NAMALWA (cell line): Measurements from ENCODE around the gene ADCYAP1R1.
A peak's percentile ranks its signal among the peaks of the same experiment; 100 is the strongest.

Experiments used
- DNase-seq: peaks from one replicate; pipeline ENCODE4 v3.0.0-alpha.2; 2015; ENCODE audit warnings: low spot score

Gene ADCYAP1R1

DNA sequence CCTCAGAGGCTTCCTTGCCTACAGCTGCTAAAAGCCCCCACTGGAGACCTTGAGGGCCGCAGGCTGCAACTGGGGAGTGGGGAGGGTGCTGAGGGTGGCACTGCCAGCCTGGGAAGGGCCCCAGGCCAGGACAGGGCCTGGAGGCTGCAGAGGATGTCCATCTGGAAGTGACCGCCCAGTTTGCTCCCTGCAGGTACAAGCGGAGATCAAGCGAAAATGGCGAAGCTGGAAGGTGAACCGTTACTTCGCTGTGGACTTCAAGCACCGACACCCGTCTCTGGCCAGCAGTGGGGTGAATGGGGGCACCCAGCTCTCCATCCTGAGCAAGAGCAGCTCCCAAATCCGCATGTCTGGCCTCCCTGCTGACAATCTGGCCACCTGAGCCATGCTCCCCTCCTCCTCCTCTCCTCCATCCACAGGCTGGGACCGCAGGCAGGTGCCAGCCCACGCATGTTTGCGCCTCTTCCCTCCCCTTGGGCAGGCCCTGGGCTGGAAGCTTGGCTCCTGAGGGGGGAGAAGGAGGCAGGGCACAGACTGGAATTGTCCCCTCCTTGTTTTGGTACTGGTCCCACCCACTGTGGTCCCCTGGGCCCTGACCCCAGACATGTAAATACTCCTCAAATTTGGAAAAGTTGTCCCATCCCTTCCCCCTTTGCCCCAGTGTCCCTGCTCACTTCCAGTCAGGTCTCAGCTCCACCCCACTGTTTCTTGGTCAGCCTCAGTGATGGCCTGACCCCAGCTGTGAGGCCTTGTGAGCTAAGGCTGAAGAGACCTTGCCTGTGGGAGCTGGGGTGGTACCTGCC, 54.4 kb downstream of the ADCYAP1R1 start:
- DNase-seq: no peak

DNA sequence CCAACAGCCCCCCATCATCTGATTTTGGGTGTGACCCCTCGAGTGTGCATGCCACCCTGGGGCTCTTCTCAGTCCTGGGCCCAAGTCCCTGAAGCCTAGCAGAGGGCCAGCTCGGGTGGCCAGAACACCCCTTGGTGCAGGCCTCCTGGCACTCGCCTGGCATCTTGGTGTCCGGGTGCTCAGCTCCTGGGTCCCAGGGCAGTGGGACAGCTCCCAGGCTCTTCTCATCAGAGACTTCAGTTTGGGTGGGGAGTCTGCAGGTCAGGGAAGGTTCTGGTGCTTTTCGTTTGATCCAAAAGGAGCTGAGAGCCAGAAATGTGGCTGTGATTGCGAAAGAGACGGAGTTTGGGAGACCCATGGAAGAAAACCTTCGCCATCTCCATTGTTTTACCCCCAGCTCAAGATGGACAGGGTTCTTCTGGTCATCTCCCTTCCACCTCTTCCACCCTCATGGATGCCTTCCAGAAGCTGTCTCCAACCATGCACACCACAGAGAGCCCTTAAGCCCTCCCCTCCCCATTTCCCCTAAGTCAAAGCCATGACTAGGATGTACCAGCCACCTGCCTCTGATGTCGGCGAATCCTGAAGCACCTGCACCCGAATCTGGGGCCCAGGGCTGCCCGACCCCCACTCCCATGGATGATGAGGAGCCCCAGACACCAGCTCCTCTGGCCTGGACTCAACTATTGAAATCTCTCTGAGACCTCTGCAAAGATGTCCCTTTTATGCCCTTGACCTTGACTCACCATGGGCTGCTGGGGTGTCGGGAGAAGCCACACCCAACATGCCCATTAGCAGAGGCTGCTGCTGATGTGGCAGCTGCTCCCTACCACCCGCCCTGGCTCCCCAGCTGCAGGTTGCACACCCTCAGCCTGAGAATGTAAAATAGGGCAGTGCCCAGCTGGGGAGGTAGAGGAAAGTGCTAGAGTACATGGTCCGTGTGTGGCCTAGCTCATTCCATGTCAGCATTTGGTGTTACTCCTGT, 55.3 kb downstream of the ADCYAP1R1 start:
- no peak for DNase-seq

DNA sequence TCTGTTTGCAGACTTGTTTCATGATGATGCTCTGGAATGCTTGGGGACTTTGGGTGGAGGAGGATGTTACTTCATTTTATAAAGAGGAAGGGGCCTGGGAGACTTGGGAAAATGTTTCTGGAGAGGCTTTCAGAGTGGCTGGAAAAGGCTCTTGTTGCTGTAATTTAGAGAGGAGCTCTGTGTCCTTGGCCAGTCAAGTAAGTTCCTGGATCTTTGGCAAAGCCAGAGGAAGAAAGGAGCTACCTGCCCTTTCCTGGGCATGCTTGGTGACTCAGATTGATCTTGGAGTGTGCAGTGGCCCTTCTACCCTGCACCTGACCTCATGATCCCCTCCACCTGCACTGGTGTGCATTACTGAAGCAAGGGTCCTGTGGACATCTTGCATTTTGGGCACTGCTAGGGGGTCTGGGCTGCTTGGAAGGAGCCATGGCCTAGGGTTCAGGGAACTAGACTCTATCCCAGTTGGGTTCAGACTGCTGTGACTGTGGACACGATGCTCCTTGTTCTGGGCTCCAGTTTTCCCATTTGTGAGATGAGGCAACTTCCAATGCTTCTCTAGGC, 56.1 kb downstream of the ADCYAP1R1 start:
- no peak for DNase-seq

DNA sequence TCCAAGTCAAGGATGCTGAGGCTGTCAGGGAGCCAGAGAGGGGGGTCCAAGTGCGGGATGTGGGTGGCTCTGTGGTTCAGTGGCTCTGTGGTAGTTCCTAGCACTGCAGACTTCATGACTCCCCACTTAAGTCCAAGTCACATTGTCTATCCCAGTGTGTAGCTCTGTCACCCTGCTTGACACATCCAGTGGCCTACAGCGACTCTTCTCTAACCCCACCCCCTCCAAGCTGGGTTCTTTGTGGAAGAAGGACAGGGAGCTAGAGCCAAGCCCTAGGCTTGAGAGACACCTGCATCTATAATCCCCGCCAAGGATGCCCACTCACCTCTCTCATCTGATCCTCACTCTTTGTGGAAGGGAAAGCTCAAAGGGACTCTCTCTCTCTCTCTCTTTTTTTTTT, 57.6 kb downstream of the ADCYAP1R1 start:
- no peak for DNase-seq

DNA sequence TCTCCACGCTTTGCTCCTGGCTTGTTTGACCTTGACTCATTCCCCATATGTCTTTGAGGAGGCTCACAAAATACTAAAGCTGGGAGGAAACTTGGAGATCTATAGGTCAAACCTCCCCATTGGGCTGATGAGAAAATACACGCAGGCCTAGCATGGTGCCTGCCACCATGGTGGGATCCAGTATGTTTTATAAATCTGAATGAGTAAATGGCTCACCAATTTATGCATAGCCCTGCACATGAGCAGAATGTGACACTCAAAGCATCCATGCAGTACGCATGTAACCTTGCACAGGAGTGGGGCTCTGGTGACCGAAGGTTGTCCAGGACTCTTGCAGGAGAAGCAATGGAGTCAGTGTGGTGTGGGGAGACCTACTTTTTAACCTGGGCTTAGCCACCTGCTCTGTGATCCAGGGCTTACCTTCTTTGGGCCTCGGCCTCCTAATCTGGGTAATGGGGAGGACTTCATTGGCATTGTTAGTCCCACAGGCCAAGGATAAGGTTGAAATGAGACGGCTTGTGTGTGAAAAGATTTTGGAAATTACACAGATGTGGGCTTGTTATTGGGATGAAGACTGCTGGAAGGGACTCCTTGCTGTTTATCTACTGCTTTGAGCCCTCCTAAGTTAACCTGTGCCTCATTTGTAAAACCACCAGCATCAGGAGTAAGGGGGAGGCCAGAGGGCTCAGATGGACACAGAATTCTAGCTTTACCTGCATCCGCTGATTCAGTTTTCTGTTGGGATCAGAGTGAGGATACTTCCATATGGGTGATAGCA, 58.4 kb downstream of the ADCYAP1R1 start:
- no peak for DNase-seq

DNA sequence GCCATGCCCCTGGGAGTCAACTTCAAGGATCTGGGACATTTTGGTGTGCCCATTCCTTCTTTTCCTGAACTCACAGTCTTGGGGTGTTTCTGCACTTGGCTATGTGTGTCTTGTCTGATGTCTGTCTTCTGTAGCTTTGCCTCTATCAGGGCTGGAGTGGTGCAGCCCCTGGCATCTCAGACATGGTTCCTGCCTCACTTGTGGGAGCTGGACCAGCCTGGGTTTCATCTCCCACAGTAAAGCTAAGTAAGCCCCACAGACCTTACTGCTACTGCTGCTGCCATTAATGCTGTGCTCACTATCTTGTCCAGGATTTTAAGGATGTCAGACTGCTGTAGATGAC, 59.0 kb downstream of the ADCYAP1R1 start:
- no peak for DNase-seq

DNA sequence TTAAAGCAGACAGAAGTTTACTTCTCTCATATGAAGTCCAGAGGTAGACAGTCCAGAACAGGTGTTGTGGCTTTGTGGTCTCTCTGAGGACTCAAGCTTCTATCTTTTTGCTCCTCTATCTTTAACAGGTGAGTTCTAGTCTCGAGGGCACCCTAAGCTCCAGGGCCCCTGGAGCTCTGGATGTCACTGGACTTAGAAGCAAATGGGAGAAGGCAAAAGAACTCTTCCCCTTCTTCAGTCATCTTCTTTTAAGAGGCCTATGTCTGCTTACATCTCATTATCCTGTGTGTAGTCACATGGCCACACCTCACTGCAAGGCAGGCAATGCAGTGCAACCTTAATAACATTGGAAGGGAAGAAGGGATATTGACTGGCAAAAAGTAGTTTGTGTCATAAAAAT, 61.6 kb downstream of the ADCYAP1R1 start:
- DNase-seq: no peak

DNA sequence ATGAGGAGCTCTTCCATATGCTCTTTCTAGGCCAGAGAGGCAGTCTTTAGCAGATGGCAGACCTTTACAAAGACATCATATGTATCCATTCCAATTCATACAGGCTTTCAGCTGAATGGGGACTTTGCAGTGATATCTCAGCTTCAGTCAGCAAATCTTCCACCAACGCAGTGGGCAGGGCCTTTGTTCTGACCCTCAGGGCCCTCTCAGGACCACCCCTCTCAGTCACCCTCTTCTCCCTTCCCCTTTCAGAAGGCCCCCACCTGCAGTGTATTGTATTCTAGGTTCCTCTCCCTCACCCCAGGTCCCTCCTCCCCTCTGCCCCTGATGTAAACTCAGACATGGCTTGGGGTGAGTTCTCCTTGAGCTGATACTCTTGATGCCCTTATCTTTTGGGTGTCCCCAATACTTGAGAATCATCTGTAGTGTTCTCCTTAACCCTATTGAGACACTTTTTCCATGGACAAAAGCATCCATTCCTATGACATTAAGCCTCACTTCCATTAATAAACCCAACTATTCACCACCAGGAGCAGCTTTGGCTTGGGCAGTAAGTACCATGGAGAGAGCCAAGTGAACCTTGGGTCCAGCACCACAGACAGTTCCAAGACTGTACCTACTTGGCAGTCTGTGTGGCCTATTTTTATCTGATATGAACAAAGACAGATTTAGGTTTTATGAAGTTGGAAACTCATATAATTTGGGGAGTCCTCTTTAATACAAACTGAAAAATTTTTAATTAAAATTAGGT, 62.7 kb downstream of the ADCYAP1R1 start:
- peak; percentile 41 for DNase-seq

DNA sequence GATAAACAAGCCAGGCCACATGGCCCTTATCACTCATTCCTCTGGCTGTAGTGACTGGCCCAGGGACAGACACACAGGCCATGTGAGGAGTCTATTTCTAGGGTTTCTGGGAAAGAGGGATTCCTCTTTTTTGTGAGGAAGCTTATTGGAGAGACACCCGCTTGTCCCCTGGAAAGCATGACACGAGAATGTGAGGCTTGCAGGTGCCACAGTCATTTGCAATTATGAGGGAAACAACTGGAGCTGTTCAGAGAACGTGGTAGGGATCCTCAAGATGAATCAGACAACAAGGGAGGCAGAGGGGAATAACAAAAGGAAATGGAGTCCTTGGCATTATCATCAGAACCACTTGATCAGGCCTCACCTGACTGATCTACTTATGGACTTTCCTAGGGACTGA, 64.5 kb downstream of the ADCYAP1R1 start:
- no peak for DNase-seq

DNA sequence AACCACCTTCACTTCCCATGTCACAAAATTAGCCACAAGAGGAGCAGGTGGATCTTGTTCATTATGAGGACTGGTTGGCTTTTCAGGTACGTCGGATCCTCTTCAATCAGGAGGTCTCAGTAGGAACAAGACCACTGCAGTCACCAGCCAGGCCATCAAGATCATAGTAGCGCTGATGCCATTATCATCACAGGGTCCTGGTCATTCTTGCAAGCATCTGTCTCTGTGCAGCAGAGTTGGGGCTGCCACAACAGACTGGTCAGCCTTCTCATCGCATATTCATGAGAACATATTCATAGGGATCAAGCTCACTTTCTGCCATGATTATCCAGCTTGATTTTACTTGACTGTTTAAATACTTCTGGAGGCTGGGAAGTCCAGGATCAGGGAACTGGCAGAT, 67.1 kb downstream of the ADCYAP1R1 start:
- DNase-seq: no peak

DNA sequence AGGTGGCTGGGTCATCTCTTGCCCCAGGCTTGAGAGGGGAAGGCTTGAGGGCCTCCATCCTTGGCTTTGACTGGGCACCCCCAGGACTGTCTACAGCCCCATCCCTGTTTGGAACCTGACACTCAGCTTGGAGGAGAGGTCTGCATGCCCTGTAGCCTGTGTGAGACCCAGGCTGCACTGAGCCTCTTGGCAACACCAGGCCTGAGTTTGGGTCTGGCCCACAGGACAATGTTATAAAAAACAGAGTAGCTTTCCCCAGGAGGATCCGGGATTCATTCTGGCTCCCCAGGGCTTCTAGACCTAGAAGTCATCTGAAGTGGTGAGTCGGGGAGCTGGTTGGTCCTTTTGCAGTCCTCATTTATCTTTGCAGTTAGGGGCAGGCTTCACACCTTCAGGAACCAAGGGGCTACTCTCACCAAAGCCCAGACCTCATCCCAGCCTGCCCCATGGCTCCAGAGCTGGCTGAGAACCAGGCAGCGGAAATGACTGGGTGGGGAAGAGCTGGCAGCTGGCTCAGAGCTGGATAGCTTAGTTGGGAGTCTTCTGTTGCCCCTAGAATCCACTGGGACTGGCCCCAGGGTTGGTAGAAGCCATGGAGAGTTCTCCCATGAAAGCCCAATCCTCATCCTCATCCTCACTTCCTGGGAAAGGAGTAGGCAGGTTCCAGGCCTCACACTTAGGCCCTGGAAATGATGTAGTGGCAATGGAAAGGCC, 68.8 kb downstream of the ADCYAP1R1 start:
- DNase-seq: no peak

DNA sequence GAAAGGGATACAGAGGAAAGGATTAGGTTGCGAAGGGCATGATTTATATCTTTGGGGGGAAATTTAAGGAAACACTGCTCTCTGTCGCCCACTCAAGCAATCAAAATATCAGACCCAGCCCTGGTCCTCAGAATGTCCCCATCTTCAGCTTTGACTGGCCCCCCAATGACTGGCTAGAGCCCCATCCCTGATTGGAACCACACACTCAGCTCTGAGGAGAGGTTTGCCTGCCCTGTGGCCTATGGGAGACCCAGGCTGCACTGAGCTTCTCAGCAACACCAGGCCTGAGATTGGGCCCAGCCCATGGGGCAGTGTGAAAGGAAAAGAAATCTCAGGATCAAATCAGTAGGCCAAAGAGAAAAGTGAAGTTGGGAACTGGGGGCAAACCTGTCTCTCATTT, 69.5 kb downstream of the ADCYAP1R1 start:
- DNase-seq: no peak

DNA sequence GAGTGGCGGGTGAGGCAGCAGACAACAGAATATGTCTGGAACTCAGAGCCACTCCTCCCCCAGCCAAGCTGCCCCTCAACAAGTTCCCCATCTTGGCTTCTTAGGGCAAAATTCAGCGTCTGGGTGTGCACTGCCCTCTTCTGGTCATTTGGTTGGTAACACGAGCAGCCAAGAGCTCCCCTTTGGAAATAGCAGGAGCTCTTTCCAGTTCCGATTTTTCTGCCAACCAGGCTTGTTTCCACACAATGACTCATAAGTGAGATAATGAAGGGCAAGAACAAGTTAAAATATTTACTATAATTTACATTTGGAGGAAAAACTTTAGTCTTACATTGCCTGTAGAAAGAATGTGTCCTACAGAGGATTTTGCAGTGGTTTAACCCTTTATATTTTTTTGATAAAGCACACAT, 70.5 kb downstream of the ADCYAP1R1 start:
- DNase-seq: peak; percentile 90

DNA sequence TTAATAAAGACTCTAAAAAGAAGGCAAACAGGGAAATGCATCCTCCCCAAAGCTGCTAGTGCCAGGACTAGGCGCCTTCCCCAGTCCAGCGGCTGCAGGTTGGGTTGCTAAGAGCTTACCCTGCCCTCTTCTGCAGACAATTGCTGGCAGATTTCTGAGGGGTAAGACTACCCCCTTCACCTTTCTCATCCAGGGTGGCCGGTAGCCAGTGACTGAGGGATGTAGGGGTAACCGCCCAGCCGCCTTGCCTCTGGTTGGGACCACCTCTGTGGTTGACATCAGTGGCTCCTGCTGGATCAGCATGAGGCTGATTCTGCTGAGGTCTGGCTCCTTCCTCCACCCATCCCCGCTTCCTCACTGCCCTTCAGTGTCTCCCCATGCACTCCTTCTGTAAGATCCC, 71.2 kb downstream of the ADCYAP1R1 start:
- DNase-seq: no peak

DNA sequence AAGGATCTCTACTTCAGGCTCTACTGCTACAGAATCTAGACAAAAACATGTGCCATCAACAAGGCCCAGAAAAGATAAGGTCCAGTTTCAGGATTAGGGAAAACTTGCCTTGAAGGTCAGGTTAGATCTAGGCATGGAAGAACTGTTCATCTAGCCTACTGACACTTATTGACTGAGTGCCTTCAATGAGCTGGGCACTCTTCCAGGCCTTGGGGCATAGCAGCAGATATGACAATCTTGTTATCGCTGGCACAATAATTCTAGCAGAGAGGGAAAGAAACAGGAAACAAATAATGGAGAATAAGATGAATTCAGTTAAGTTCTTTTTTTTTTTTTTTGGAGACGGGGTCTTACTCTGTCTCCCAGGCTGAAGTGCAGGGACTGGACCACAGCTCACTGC, 71.6 kb downstream of the ADCYAP1R1 start:
- no peak for DNase-seq

DNA sequence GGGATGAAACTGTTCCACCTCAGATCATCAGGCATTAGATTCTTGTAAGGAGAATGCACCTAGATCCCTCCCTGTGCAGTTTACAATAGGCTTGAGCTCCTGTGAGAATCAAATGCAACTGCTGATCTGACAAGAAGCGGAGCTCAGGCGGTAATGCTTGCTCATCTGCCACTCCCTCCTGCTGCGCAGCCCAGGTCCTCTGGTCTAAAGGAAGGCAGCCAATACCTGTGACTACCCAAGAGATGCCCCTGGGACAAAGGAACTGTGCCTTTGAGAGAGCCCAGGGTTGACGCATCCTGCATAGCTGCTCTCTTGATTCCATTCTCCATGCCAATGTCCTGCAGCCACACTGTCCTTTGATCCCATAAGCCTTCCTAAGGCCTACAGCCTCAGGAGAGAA, 73.1 kb downstream of the ADCYAP1R1 start:
- no peak for DNase-seq

DNA sequence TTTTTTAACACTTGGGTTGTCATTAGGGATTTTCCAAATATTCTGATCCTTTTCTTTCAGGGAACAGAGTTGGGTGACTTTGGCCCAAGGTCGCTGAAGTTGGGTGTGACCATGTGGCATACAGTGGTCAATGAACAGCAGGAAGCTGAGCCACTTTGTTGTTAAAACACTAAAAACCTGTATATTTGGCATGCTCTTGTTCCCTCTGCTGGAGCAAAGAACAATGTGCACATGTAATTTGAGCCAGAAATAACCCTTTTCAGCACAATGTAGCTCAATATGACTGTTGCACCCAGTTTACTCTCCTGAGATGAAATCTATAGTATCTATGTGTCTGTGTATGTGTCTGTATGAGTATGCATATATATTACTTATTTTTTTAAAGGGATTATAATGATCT, 74.9 kb downstream of the ADCYAP1R1 start:
- peak; percentile 36 for DNase-seq

DNA sequence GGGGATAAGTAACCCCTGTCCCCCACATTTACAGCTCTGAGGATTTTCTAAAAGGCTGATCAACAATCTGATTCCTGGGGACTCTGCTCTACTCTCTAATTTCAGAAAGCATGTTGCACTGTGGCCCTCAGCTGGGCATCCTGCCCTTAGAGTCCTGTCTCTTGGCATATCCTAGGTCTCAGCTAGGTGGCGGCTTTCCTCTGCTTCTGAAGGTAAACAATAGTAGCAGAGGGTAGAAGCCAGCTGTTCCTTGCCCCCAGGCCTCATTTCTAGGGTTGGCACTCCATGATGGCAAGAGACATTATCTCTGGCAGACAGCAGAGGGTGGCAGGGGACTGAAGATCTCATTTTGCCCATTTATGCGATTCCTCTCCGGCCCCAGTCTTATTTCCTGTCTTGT, 77.0 kb downstream of the ADCYAP1R1 start:
- DNase-seq: no peak

DNA sequence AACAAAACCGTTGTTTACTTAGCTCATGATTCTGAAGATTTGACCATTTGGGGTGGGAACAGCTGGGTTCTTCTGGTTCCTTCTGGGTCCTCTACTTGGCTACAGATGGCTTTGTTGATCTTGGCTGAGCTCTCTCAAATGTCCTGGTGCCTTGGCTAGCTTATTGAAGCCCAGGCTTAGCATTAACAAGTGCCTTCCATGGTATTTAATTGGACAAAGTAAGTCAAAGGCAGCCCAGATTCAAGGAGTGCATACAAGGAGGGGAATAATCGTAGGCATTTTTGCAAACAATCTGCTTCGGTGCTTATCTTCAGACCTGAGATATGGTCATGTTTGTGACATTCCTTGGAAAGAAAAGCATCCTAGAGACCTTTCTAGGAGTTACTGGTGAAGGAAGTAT, 81.4 kb downstream of the ADCYAP1R1 start:
- DNase-seq: no peak
